Panc1 (cell line): ENCODE measurements around the gene MTHFD2L. TPM values are rescaled to one million over a fixed set of nuclear protein-coding genes. Genes with fewer than 3 reads are reported as not detected.
"Not testable (repeated sequence)": the region's sequence is repeated elsewhere in the genome, so short reads cannot be mapped to it uniquely, and the experiment has no call there.

Experiments used
- ATAC-seq: fragments of 200-7000 bp; cut with Tn5 transposase; 2 replicates; pipeline ENCODE4 v1.9.1; 2020; ENCODE audit warnings: mild to moderate bottlenecking, moderate library complexity
- BruUV-seq: library from RNA; stranded (reverse); fragments of 400-500 nt; replicated peaks from 2 replicates; lab custom pipeline; 2021; lab: Mats Ljungman, UMichigan
- CTCF ChIA-PET: fragments of 300-600 bp; sonication (Branson Sonifier 250); formaldehyde crosslinking; loops from one replicate; lab custom pipeline; 2022; ENCODE audit warnings: antibody characterized with exemption; lab: Charles Lee
- POLR2A ChIA-PET: fragments of 300-600 bp; sonication (Branson Sonifier 250); formaldehyde crosslinking; loops from one replicate; lab custom pipeline; 2022; ENCODE audit warnings: antibody characterized with exemption; lab: Charles Lee
- DNase-seq: peaks from one replicate; pipeline ENCODE4 v3.0.0-alpha.2; 2010; ENCODE audit warnings: low read depth, low spot score
- H3K27ac ChIP-seq: 2 replicates; pipeline ENCODE4 v1.5.1; 2011; ENCODE audit warnings: mild to moderate bottlenecking, low read length, inconsistent platforms
- H3K27me3 ChIP-seq: fragments of 200-500 bp; sonication (Bioruptor generic); 2 replicates; pipeline ENCODE4 v1.6.0; 2014; ENCODE audit warnings: low read length, inconsistent platforms; ENCODE audit not compliant: control insufficient read depth, insufficient read depth
- H3K36me3 ChIP-seq: fragments of 200-500 bp; sonication (Bioruptor generic); 2 replicates; pipeline ENCODE4 v1.5.1; 2014; ENCODE audit warnings: inconsistent platforms, mild to moderate bottlenecking, low read length, moderate library complexity; ENCODE audit not compliant: control insufficient read depth, insufficient read depth
- H3K4me1 ChIP-seq: 2 replicates; pipeline ENCODE4 v1.5.1; 2011; ENCODE audit warnings: inconsistent platforms, mild to moderate bottlenecking, low read length, moderate library complexity; ENCODE audit not compliant: control insufficient read depth, insufficient read depth
- H3K4me3 ChIP-seq, 2 experiments: 2 replicates each; pipeline ENCODE4 v1.5.1; 2011 to 2012; ENCODE audit warnings: low read depth in 2 of 2, low read length in 2 of 2, mild to moderate bottlenecking in 2 of 2, inconsistent platforms in 1 of 2, moderate library complexity in 1 of 2
- H3K9me3 ChIP-seq: fragments of 200-500 bp; sonication (Bioruptor generic); 2 replicates; pipeline ENCODE4 v1.5.1; 2014; ENCODE audit warnings: low read depth, mild to moderate bottlenecking, inconsistent platforms, low read length, moderate library complexity; ENCODE audit not compliant: control insufficient read depth, insufficient read depth
- CTCF ChIP-seq: fragments of 450-650 bp; IDR thresholded peaks from 2 replicates; pipeline ENCODE4 v1.5.1; 2017; ENCODE audit warnings: mild to moderate bottlenecking
- POLR2AphosphoS5 ChIP-seq: IDR thresholded peaks from 2 replicates; pipeline ENCODE4 v1.6.1; 2012; ENCODE audit warnings: mild to moderate bottlenecking, low read depth, low read length, moderate library complexity
- REST ChIP-seq, 2 experiments: IDR thresholded peaks; 2 replicates each; pipeline ENCODE4 v1.6.1; 2011 to 2012; ENCODE audit warnings: low read depth in 2 of 2, control low read depth in 1 of 2, low read length in 1 of 2, mild to moderate bottlenecking in 1 of 2, moderate library complexity in 1 of 2; ENCODE audit not compliant: insufficient read depth in 1 of 2
- SIN3A ChIP-seq: IDR thresholded peaks from 2 replicates; pipeline ENCODE4 v1.6.1; 2012; ENCODE audit warnings: low read depth, mild to moderate bottlenecking, low read length, moderate library complexity, borderline replicate concordance; ENCODE audit not compliant: insufficient read depth
- TCF7L2 ChIP-seq: IDR thresholded peaks from 2 replicates; pipeline ENCODE4 v1.6.1; 2011; ENCODE audit warnings: mild to moderate bottlenecking, low read depth, low read length, inconsistent platforms
- in situ Hi-C: cut with HindIII; loops from 2 replicates; pipeline ENCODE4 v1.10.0; 2016; ENCODE audit warnings: low sequenced_read_pairs, low pct_unique_long_range_greater_than_20kb
- intact Hi-C: fragments of 100-400 bp; cut with micrococcal nuclease; formaldehyde crosslinking; loops from one replicate; pipeline ENCODE4 v1.10.0; 2022; ENCODE audit not compliant: unreplicated experiment
- total RNA-seq: library from RNA; stranded (reverse); gene quantifications from one replicate; pipeline ENCODE4 v1.2.1, GENCODE V29; 2021; ENCODE audit not compliant: unreplicated experiment

MTHFD2L gene
- total RNA-seq, 1 experiment from 2014 or later, result 6.6 TPM

- no TSS peak for BruUV-seq
- TF ChIP-seq SIN3A (no peak), POLR2AphosphoS5 (no peak), CTCF (no peak), TCF7L2 (no peak), REST (IDR thresholded peaks at IDR 0.05; ENCODE audit: insufficient read depth in 1 of 2, low read depth in 2 of 2, low read length in 1 of 2) (no peak)
- Histone ChIP-seq H3K9me3 (no peaks in the 10 kb centered on the region), H3K4me3 (no peak overlapping the region), H3K27me3 (no peaks in the 10 kb centered on the region), H3K27ac (no peak overlapping the region), H3K4me1 (no peaks in the 10 kb centered on the region), H3K36me3 (no peaks in the 10 kb centered on the region)
- intact Hi-C loops, result no loop called here
- no peak for ATAC-seq
- in situ Hi-C loops, result no loop called here
- ChIA-PET CTCF (no interaction called here), POLR2A (no interaction called here)
- DNase-seq, result no peak
Observed at GRCh38 chr4:74338792-74339333, 180.9 kb downstream of the MTHFD2L start.

GRCh38 chr4:74339501-74339900 lies 181.6 kb downstream of the MTHFD2L start:
- in situ Hi-C loops (no loop called here), intact Hi-C loops (no loop called here)
- H3K9me3 ChIP-seq, result no peaks in the 10 kb centered on the region
- H3K27ac ChIP-seq, result no peak overlapping the region
- ATAC-seq (no peak), DNase-seq (no peak)
- H3K4me1 ChIP-seq, result no peaks in the 10 kb centered on the region
- H3K27me3 ChIP-seq, result no peaks in the 10 kb centered on the region
- H3K4me3 ChIP-seq, result no peak overlapping the region
- CTCF ChIA-PET, result no interaction called here
- POLR2A ChIA-PET, result no interaction called here
- no TSS peak for BruUV-seq
- H3K36me3 ChIP-seq, result no peaks in the 10 kb centered on the region
- TF ChIP-seq POLR2AphosphoS5, result no peak
- TF ChIP-seq TCF7L2, result no peak

GRCh38 chr4:74340421-74340820 lies 182.5 kb downstream of the MTHFD2L start:
- BruUV-seq, POLR2A ChIA-PET, CTCF ChIA-PET, H3K4me1 ChIP-seq, DNase-seq, ATAC-seq, H3K36me3 ChIP-seq, in situ Hi-C loops, H3K27ac ChIP-seq, intact Hi-C loops, H3K27me3 ChIP-seq, H3K9me3 ChIP-seq, H3K4me3 ChIP-seq: not testable (repeated sequence)
